ENCODE data around the gene PCDH9.

DNA sequence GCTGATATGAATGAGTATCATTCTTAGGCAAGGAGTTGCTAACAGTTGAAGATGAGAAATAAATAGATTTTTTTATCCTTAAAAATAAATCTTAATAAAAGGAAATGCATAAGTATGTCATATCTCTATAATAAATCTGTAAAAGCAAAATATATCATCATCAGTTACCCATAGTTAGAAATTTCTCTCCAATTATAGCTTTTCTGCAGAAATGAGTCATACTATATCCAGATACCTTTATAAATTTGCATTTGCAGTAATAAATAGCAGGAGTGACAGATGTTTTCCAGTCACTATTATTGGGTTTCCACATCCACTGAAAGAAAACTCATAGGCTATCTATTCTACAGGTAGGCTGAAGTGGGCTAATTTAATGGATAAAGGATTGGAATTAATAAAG is 829.8 kb downstream of the PCDH9 start:
- no peak for TF ChIP-seq EZH2 (IDR thresholded peaks at IDR 0.05)
- TF ChIP-seq POLR2AphosphoS5 (IDR thresholded peaks at IDR 0.05; ENCODE audit: borderline replicate concordance, low read depth, low read length): no peak
